Activated CD4-positive, alpha-beta memory T cell treated with anti-CD3 and anti-CD28 coated beads for 36 hours (primary cell): ENCODE data around the gene PTPRC. TPM values are rescaled to one million over a fixed set of nuclear protein-coding genes. Genes with fewer than 3 reads are reported as not detected.

Experiments
- CTCF ChIA-PET: fragments of 350-600 bp; sonication (Branson Sonifier 250); formaldehyde crosslinking; loops from one replicate; lab custom pipeline; 2021; ENCODE audit warnings: antibody characterized with exemption, inconsistent platforms; lab: Charles Lee
- POLR2A ChIA-PET: fragments of 350-600 bp; sonication (Branson Sonifier 250); formaldehyde crosslinking; loops from one replicate; lab custom pipeline; 2021; ENCODE audit warnings: antibody characterized with exemption; lab: Charles Lee
- DNase-seq: peaks from one replicate; pipeline ENCODE4 v3.0.0-alpha.2; 2020
- H3K27ac Mint-ChIP-seq: one replicate; pipeline ENCODE4 v1.8.0; 2021; ENCODE audit warnings: mixed read lengths
- H3K27me3 Mint-ChIP-seq: one replicate; pipeline ENCODE4 v1.8.0; 2021; ENCODE audit warnings: mixed read lengths
- H3K36me3 Mint-ChIP-seq: one replicate; pipeline ENCODE4 v1.8.0; 2021; ENCODE audit warnings: mixed read lengths
- H3K4me1 Mint-ChIP-seq: one replicate; pipeline ENCODE4 v1.8.0; 2021; ENCODE audit warnings: low read depth, mixed read lengths
- H3K4me3 Mint-ChIP-seq: one replicate; pipeline ENCODE4 v1.8.0; 2021; ENCODE audit warnings: mild to moderate bottlenecking, mixed read lengths
- H3K9me3 Mint-ChIP-seq: one replicate; pipeline ENCODE4 v1.8.0; 2021; ENCODE audit warnings: mixed read lengths
- intact Hi-C: fragments of 100-400 bp; cut with micrococcal nuclease; formaldehyde crosslinking; loops from one replicate; pipeline ENCODE4 v1.15.1; 2023
- total RNA-seq, 2 experiments: library from RNA; stranded (reverse); gene quantifications; one replicate each; pipeline ENCODE4 v1.2.3, GENCODE V29; 2021

PTPRC gene
- total RNA-seq, 2 experiments from 2014 or later: 495 to 503 TPM

DNA sequence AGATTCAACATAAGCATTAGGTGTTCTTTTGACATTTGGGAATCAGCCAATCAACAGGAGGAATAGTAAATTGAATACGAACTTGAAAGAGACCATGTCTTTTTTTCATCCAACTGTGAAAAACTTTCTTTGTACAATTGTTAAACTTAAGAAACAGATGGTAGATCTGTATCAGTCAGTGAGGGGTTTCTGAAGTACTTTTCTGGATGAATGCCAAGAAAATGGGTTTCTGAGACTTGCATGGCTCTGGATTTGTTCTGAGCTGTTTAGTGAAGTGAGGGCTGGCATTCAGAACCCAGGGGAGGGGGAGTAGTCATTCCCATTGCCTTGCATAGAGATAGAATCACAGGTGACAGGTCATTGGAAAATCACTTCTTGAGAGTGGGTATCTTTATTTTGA lies 37.4 kb downstream of the PTPRC start:
- DNase-seq: no peak
- Mint-ChIP-seq H3K27me3 (no peaks in the 10 kb centered on the region), H3K9me3 (no peaks in the 10 kb centered on the region), H3K4me3 (peak overlapping the region; percentile 50), H3K4me1 (peaks cover 88% of the 10 kb centered on the region), H3K27ac (peak overlapping the region; percentile 95), H3K36me3 (peaks cover 68% of the 10 kb centered on the region)
- POLR2A ChIA-PET: interaction anchor here (0.9 to 11.5 kb wide), 3 partner anchors 17 to 39 kb away, joined by 3 to 114 read pairs (median 6); no protein-coding TSS in a partner anchor
- intact Hi-C loops: no loop called here
- CTCF ChIA-PET: interaction anchor here (1.6 kb wide), 1 partner anchor 14 kb away, joined by 6 read pairs; no protein-coding TSS in a partner anchor

DNA sequence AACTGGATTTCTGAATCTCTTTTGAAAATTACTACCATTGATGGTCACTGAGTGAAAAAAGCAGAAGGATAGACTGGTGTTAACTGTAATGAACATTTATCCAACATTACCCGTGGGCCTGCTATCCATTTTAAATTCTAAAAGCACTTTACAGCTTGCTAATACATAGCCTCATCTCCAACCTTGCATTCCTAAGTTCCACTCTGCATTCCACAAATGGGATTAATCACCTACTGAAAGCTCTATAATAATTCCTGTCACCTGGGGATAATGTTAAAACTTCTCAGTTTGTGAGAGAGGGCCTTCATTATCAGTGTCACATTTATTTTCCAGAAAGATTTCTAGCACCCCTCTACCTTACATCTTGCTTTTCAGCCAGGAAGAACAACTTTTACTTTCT lies 38.2 kb downstream of the PTPRC start:
- POLR2A ChIA-PET: interaction anchor here (0.7 to 11.5 kb wide), 6 partner anchors 9 to 56 kb away, joined by 3 to 114 read pairs (median 4); partner anchors contain the start of gene PTPRC
- intact Hi-C loops: loop anchor here (1.0 kb wide), 1 partner anchor 8 kb away; no protein-coding TSS in a partner anchor
- DNase-seq: no peak

GRCh38 chr1:198677871-198678270 lies 39.0 kb downstream of the PTPRC start:
- H3K4me1 Mint-ChIP-seq: peaks cover 87% of the 10 kb centered on the region
- DNase-seq: no peak
- peak overlapping the region; percentile 95 for H3K27ac Mint-ChIP-seq
- H3K4me3 Mint-ChIP-seq: peak overlapping the region; percentile 83
- POLR2A ChIA-PET: interaction anchor here (0.7 to 11.5 kb wide), 8 partner anchors 10 to 57 kb away, joined by 3 to 114 read pairs (median 4); partner anchors contain the start of gene PTPRC
- H3K27me3 Mint-ChIP-seq: no peaks in the 10 kb centered on the region
- H3K36me3 Mint-ChIP-seq: peaks cover 58% of the 10 kb centered on the region
- CTCF ChIA-PET: interaction anchor here (1.5 to 1.7 kb wide), 2 partner anchors 11 to 16 kb away, joined by 4 to 8 read pairs; no protein-coding TSS in a partner anchor
- no peaks in the 10 kb centered on the region for H3K9me3 Mint-ChIP-seq
- intact Hi-C loops: loop anchor here (1.0 to 2.0 kb wide), 2 partner anchors 9 to 511 kb away; no protein-coding TSS in a partner anchor

More for the DNA sequence above, 38.2 kb downstream of the PTPRC start:
- Mint-ChIP-seq H3K4me1 (peaks cover 86% of the 10 kb centered on the region), H3K27me3 (no peaks in the 10 kb centered on the region), H3K36me3 (peaks cover 62% of the 10 kb centered on the region), H3K4me3 (peak overlapping the region; percentile 83), H3K27ac (peak overlapping the region; percentile 95), H3K9me3 (no peaks in the 10 kb centered on the region)
- CTCF ChIA-PET: interaction anchor here (1.5 to 1.7 kb wide), 3 partner anchors 10 to 15 kb away, joined by 4 to 8 read pairs (median 6); no protein-coding TSS in a partner anchor

- Mint-ChIP-seq H3K4me1 (peaks cover 87% of the 10 kb centered on the region), H3K4me3 (peak overlapping the region; percentile 83), H3K36me3 (peaks cover 56% of the 10 kb centered on the region), H3K27me3 (no peaks in the 10 kb centered on the region), H3K9me3 (no peaks in the 10 kb centered on the region), H3K27ac (peak overlapping the region; percentile 95)
- DNase-seq: peak; percentile 45
- ChIA-PET POLR2A (interaction anchor here (0.9 to 11.5 kb wide), 10 partner anchors 11 to 57 kb away, joined by 3 to 114 read pairs (median 5); partner anchors contain the start of gene PTPRC), CTCF (interaction anchor here (1.1 to 1.7 kb wide), 2 partner anchors 9 to 16 kb away, joined by 3 to 4 read pairs; no protein-coding TSS in a partner anchor)
- intact Hi-C loops: loop anchor here (2.0 kb wide), 1 partner anchor 512 kb away; no protein-coding TSS in a partner anchor
Measured at GRCh38 chr1:198678301-198678836, 39.5 kb downstream of the PTPRC start.

GRCh38 chr1:198678901-198679329 lies 40.1 kb downstream of the PTPRC start:
- CTCF ChIA-PET: interaction anchor here (0.7 to 1.7 kb wide), 3 partner anchors 9 to 20 kb away, joined by 3 to 4 read pairs (median 3); no protein-coding TSS in a partner anchor
- Mint-ChIP-seq H3K36me3 (peaks cover 58% of the 10 kb centered on the region), H3K4me1 (peaks cover 88% of the 10 kb centered on the region), H3K27me3 (no peaks in the 10 kb centered on the region), H3K4me3 (peak overlapping the region; percentile 83), H3K9me3 (no peaks in the 10 kb centered on the region), H3K27ac (peak overlapping the region; percentile 95)
- intact Hi-C loops: loop anchor here (2.0 kb wide), 1 partner anchor 512 kb away; no protein-coding TSS in a partner anchor
- POLR2A ChIA-PET: interaction anchor here (0.7 to 11.5 kb wide), 12 partner anchors 9 to 156 kb away, joined by 3 to 114 read pairs (median 6); partner anchors contain the start of gene PTPRC
- peak; percentile 47 for DNase-seq

GRCh38 chr1:198679535-198680173 lies 40.8 kb downstream of the PTPRC start:
- peak overlapping the region; percentile 83 for H3K4me3 Mint-ChIP-seq
- ChIA-PET POLR2A (interaction anchor here (0.7 to 11.5 kb wide), 15 partner anchors 8 to 157 kb away, joined by 3 to 114 read pairs (median 7); partner anchors contain the start of gene PTPRC), CTCF (interaction anchor here (0.7 to 1.1 kb wide), 2 partner anchors 10 to 21 kb away, joined by 3 read pairs; no protein-coding TSS in a partner anchor)
- no peaks in the 10 kb centered on the region for H3K9me3 Mint-ChIP-seq
- peak overlapping the region; percentile 95 for H3K27ac Mint-ChIP-seq
- H3K27me3 Mint-ChIP-seq: no peaks in the 10 kb centered on the region
- peak; percentile 82 for DNase-seq
- H3K4me1 Mint-ChIP-seq: peaks cover 89% of the 10 kb centered on the region
- H3K36me3 Mint-ChIP-seq: peaks cover 57% of the 10 kb centered on the region
- intact Hi-C loops: loop anchor here (2.0 to 10.0 kb wide), 3 partner anchors 513 to 775 kb away; partner anchors contain the start of gene C1orf53

- peaks cover 55% of the 10 kb centered on the region for H3K36me3 Mint-ChIP-seq
- H3K4me3 Mint-ChIP-seq: peak overlapping the region; percentile 83
- DNase-seq: peak; percentile 54
- intact Hi-C loops: loop anchor here (10.0 kb wide), 2 partner anchors 596 to 776 kb away; partner anchors contain the start of gene C1orf53
- ChIA-PET POLR2A (interaction anchor here (1.2 to 11.5 kb wide), 11 partner anchors 9 to 58 kb away, joined by 3 to 114 read pairs (median 15); partner anchors contain the start of gene PTPRC), CTCF (interaction anchor here (1.3 kb wide), 1 partner anchor 78 kb away, joined by 3 read pairs; no protein-coding TSS in a partner anchor)
- no peaks in the 10 kb centered on the region for H3K27me3 Mint-ChIP-seq
- H3K9me3 Mint-ChIP-seq: no peaks in the 10 kb centered on the region
- peaks cover 87% of the 10 kb centered on the region for H3K4me1 Mint-ChIP-seq
- peak overlapping the region; percentile 95 for H3K27ac Mint-ChIP-seq
Measured at GRCh38 chr1:198680174-198680875, 41.5 kb downstream of the PTPRC start.

DNA sequence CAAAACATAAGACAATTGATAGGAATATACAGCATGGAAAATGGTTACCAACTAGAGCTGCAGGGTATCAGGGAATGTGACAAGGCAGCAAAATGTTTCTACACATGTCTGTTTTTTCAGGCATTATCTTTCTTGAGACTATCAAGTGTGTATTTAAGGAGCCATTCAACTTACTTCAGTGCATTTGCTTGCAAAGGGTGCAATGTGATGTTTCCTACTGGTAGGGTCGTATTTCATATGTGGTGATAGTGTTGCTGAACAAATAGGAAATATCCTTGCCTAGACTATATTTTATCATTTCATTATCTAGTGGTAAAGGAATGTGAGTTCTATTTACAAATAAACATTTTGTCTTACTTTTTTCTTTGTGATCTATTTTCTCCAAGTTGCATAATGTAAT lies 42.4 kb downstream of the PTPRC start:
- Mint-ChIP-seq H3K27me3 (no peaks in the 10 kb centered on the region), H3K27ac (peak overlapping the region; percentile 95), H3K36me3 (peaks cover 51% of the 10 kb centered on the region), H3K9me3 (no peaks in the 10 kb centered on the region), H3K4me3 (peak overlapping the region; percentile 64), H3K4me1 (peaks cover 86% of the 10 kb centered on the region)
- intact Hi-C loops: loop anchor here (1.0 to 10.0 kb wide), 3 partner anchors 12 to 776 kb away; partner anchors contain the start of gene C1orf53
- POLR2A ChIA-PET: interaction anchor here (0.7 to 11.5 kb wide), 17 partner anchors 9 to 161 kb away, joined by 3 to 114 read pairs (median 13); partner anchors contain the start of gene PTPRC
- CTCF ChIA-PET: interaction anchor here (1.1 to 1.6 kb wide), 9 partner anchors 9 to 161 kb away, joined by 3 to 7 read pairs (median 4); no protein-coding TSS in a partner anchor
- no peak for DNase-seq

GRCh38 chr1:198681831-198682759 lies 43.3 kb downstream of the PTPRC start:
- no peaks in the 10 kb centered on the region for H3K27me3 Mint-ChIP-seq
- no peaks in the 10 kb centered on the region for H3K9me3 Mint-ChIP-seq
- ChIA-PET CTCF (interaction anchor here (0.5 to 1.7 kb wide), 15 partner anchors 8 to 526 kb away, joined by 3 to 7 read pairs (median 4); no protein-coding TSS in a partner anchor), POLR2A (interaction anchor here (0.7 to 11.5 kb wide), 22 partner anchors 9 to 163 kb away, joined by 3 to 114 read pairs (median 8); partner anchors contain the start of gene PTPRC)
- peak overlapping the region; percentile 48 for H3K4me3 Mint-ChIP-seq
- DNase-seq: peak; percentile 89
- peak overlapping the region; percentile 95 for H3K27ac Mint-ChIP-seq
- intact Hi-C loops: loop anchor here (1.0 to 10.0 kb wide), 8 partner anchors 13 to 777 kb away; partner anchors contain the start of gene C1orf53
- H3K4me1 Mint-ChIP-seq: peaks cover 84% of the 10 kb centered on the region
- H3K36me3 Mint-ChIP-seq: peaks cover 46% of the 10 kb centered on the region
